ENCODE measurements around the gene CLCA4. TPM values are rescaled to one million over a fixed set of nuclear protein-coding genes. Genes with fewer than 3 reads are reported as not detected.

CLCA4 gene
- total RNA-seq, 2 donors from 2014 or later: not detected

DNA sequence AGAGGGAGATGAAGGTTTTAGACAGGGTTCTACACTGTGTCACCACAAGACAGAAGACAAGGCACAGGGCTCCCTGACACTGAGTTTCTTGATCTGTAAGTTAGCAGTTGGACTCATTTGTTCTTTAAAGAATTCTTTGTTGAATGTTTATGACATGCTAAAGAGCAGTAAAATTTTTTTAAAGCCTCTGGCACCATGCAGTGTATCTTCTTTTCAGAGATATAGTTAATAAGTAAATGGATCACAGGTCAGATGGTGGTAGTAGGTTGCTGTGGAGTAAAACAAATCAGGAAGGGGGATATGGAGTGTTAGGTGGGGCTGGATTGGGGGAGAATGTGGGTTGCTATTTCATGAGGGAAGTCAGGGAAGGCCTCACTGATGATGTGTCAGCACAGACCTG lies 2.0 kb downstream of the CLCA4 start:
- Mint-ChIP-seq H3K4me3 (no peak overlapping the region), H3K36me3 (ENCODE audit: insufficient read depth in 2 of 2) (no peaks in the 10 kb centered on the region), H3K9me3 (no peaks in the 10 kb centered on the region), H3K27ac (no peak overlapping the region), H3K27me3 (ENCODE audit: low read depth) (no peaks in the 10 kb centered on the region), H3K4me1 (ENCODE audit: low read depth) (no peaks in the 10 kb centered on the region)
- no peak for DNase-seq
- ATAC-seq (replicated peaks in 1 of 2): no peak

GRCh38 chr1:86551305-86551704 lies 4.4 kb downstream of the CLCA4 start:
- Mint-ChIP-seq H3K36me3 (ENCODE audit: insufficient read depth in 2 of 2) (no peaks in the 10 kb centered on the region), H3K27ac (no peak overlapping the region), H3K27me3 (ENCODE audit: low read depth) (no peaks in the 10 kb centered on the region), H3K9me3 (no peaks in the 10 kb centered on the region), H3K4me1 (ENCODE audit: low read depth) (no peaks in the 10 kb centered on the region), H3K4me3 (no peak overlapping the region)
- ATAC-seq (replicated peaks in 1 of 2) (no peak), DNase-seq (no peak)

DNA sequence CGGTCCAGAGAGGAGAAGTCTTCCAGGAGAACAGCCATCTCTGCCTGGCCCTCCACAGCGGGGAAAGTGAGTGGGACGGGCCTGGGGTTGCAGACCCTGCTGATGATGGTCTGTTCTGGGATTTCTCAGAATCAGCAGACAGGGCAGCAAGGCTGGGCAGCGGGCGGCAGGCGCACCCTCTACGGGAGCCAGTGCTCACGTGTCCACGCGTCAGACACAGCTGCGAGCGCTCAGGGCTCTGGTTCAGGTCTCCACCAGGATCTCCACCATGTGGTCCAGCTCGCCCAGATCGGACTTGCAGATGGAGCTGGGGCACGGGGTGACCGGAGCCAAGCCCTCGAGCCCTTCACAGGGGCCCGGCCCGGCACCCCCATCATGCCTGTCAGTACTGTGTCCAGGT lies 5.5 kb downstream of the CLCA4 start:
- Mint-ChIP-seq H3K4me3 (no peak overlapping the region), H3K4me1 (ENCODE audit: low read depth) (no peaks in the 10 kb centered on the region), H3K27ac (no peak overlapping the region), H3K9me3 (peaks cover 0 to under 1% of the 10 kb centered on the region in 2 donors), H3K36me3 (ENCODE audit: insufficient read depth in 2 of 2) (peaks cover under 1% of the 10 kb centered on the region in 2 donors), H3K27me3 (ENCODE audit: low read depth) (no peaks in the 10 kb centered on the region)
- DNase-seq (no peak), ATAC-seq (replicated peaks in 1 of 2) (no peak)

- no peak for DNase-seq
- no peaks in the 10 kb centered on the region for H3K4me1 Mint-ChIP-seq (ENCODE audit: low read depth)
These were observed 10.9 kb downstream of the CLCA4 start for GRCh38 chr1:86557739-86558138.

GRCh38 chr1:86563849-86564248 lies 17.0 kb downstream of the CLCA4 start:
- Mint-ChIP-seq H3K4me3 (no peak overlapping the region), H3K27ac (no peak overlapping the region), H3K9me3 (peaks cover 1 to 3% of the 10 kb centered on the region in 2 donors), H3K4me1 (ENCODE audit: low read depth) (no peaks in the 10 kb centered on the region), H3K36me3 (ENCODE audit: insufficient read depth in 2 of 2) (peaks cover 1 to 2% of the 10 kb centered on the region in 2 donors), H3K27me3 (ENCODE audit: low read depth) (peaks cover 23% of the 10 kb centered on the region)
- no peak for ATAC-seq (replicated peaks in 1 of 2)
- DNase-seq: no peak

More at GRCh38 chr1:86557739-86558138, 10.9 kb downstream of the CLCA4 start:
- H3K27ac Mint-ChIP-seq: no peak overlapping the region
- H3K4me3 Mint-ChIP-seq: no peak overlapping the region
- H3K9me3 Mint-ChIP-seq: peaks cover 7 to 11% of the 10 kb centered on the region in 2 donors
- H3K36me3 Mint-ChIP-seq (ENCODE audit: insufficient read depth in 2 of 2): peaks cover 7 to 12% of the 10 kb centered on the region in 2 donors
- H3K27me3 Mint-ChIP-seq (ENCODE audit: low read depth): peaks cover 17% of the 10 kb centered on the region
- no peak for ATAC-seq (replicated peaks in 1 of 2)

GRCh38 chr1:86567341-86567740 lies 20.5 kb downstream of the CLCA4 start:
- DNase-seq (no peak), ATAC-seq (replicated peaks in 1 of 2) (no peak)
- no peak overlapping the region for H3K4me3 Mint-ChIP-seq
- H3K36me3 Mint-ChIP-seq (ENCODE audit: insufficient read depth in 2 of 2): no peaks in the 10 kb centered on the region
- H3K4me1 Mint-ChIP-seq (ENCODE audit: low read depth): no peaks in the 10 kb centered on the region
- H3K27me3 Mint-ChIP-seq (ENCODE audit: low read depth): peaks cover 17% of the 10 kb centered on the region
- H3K27ac Mint-ChIP-seq: no peak overlapping the region
- H3K9me3 Mint-ChIP-seq: no peaks in the 10 kb centered on the region

DNA sequence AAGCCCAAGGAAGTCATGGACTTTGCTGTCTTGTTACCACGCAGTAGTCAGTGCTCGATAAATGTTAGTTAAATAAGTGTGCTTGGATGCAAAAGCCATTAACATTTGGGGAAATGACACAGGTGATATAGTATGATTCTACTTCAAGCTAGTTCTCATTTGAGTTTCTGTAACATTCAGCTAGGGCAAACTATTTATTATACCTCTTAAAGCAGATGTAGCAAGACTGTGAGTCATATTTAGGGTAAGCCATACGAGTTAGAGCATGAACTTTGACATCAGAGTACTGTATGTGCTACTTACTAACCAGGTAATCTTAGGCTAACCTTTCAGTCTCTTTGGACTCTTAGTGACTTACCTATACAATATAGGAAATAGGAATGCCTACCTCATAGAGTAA lies 21.0 kb downstream of the CLCA4 start:
- DNase-seq (no peak), ATAC-seq (replicated peaks in 1 of 2) (no peak)
- H3K4me1 Mint-ChIP-seq (ENCODE audit: low read depth): no peaks in the 10 kb centered on the region

DNA sequence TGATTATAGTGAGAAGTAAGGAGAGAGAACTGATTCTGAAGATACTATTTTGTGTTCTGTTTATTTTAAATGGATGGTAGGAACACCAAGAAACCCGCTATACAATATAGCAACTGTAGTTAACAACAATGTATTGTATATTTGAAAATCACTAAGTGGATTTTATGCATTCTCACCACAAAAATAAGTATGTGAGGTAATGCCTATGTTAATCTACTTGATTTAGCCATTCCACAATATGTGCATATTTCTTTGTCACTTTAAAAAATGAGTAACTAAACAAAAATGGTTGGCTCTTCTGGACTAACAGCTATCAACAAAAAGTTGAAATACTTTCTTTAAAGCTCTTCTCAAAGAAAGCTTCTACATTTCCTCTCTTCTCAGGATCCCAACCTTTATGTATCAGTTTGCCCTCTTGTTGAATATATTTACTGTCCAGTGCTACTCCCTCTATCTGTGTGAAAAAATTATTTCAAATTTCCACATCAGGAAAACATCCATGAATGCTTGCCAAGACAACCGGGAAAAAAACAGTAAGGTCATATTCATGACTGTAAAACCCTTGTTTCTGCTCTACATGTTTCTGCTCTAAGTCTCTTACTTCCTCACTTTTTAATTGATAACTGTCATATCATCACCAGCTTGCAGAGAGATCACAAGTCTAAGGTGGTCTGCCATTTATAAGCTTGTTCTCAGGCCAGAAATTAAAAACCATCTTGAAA lies 27.0 kb downstream of the CLCA4 start:
- peaks cover 19% of the 10 kb centered on the region for H3K27me3 Mint-ChIP-seq (ENCODE audit: low read depth)
- no peak overlapping the region for H3K27ac Mint-ChIP-seq
- H3K36me3 Mint-ChIP-seq (ENCODE audit: insufficient read depth in 2 of 2): no peaks in the 10 kb centered on the region
- no peak for ATAC-seq (replicated peaks in 1 of 2)
- H3K4me3 Mint-ChIP-seq: no peak overlapping the region
- H3K4me1 Mint-ChIP-seq (ENCODE audit: low read depth): no peaks in the 10 kb centered on the region
- H3K9me3 Mint-ChIP-seq: no peaks in the 10 kb centered on the region
- DNase-seq: no peak

More for the DNA sequence above, 21.0 kb downstream of the CLCA4 start:
- peaks cover 16% of the 10 kb centered on the region for H3K27me3 Mint-ChIP-seq (ENCODE audit: low read depth)
- no peaks in the 10 kb centered on the region for H3K9me3 Mint-ChIP-seq
- no peaks in the 10 kb centered on the region for H3K36me3 Mint-ChIP-seq (ENCODE audit: insufficient read depth in 2 of 2)
- H3K27ac Mint-ChIP-seq: no peak overlapping the region
- no peak overlapping the region for H3K4me3 Mint-ChIP-seq

GRCh38 chr1:86581231-86581630 lies 34.4 kb downstream of the CLCA4 start:
- DNase-seq (no peak), ATAC-seq (replicated peaks in 1 of 2) (no peak)
- Mint-ChIP-seq H3K4me1 (ENCODE audit: low read depth) (no peaks in the 10 kb centered on the region), H3K4me3 (no peak overlapping the region), H3K27ac (no peak overlapping the region), H3K27me3 (ENCODE audit: low read depth) (no peaks in the 10 kb centered on the region), H3K9me3 (no peaks in the 10 kb centered on the region), H3K36me3 (ENCODE audit: insufficient read depth in 2 of 2) (no peaks in the 10 kb centered on the region)

DNA sequence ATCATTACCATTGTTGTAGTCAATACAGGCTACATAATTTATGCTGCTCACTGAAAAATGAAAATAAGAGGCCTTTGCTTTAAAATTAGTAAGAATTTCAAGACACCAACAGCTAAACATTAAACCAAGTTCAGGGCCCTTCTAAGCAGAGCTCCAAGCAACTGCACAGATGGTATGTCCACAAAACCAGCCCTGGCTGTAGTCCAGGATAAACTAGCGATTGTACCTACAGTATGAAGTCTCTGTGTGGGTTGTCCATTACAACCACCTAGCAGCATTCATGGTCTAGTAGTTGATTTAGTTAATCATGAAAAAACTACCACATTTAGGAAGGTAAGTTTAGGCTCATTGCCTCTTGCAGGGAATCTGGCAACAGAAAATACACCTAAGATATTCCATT lies 35.3 kb downstream of the CLCA4 start:
- ATAC-seq (replicated peaks in 1 of 2): no peak

DNA sequence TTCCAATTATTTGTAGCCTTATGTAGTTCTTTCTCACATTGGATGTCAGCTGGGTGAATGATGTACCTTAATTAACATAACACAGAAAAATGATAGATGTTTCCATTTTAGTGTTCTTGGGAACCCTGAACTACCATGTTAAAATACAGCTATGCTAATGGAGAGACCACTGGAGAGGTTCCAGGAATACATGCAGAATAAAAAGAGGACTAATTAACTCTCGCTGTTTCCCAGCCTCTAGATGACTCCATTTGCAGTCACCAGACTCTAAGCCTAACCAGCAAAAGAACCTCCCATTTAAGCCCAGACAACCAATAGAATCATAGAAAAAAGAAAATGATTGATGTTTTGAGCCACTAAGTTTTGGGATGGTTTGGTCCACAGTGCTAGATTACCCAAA lies 36.2 kb downstream of the CLCA4 start:
- Mint-ChIP-seq H3K9me3 (no peaks in the 10 kb centered on the region), H3K27me3 (ENCODE audit: low read depth) (peaks cover 6% of the 10 kb centered on the region), H3K36me3 (ENCODE audit: insufficient read depth in 2 of 2) (no peaks in the 10 kb centered on the region), H3K27ac (no peak overlapping the region), H3K4me3 (no peak overlapping the region), H3K4me1 (ENCODE audit: low read depth) (no peaks in the 10 kb centered on the region)
- DNase-seq (no peak), ATAC-seq (replicated peaks in 1 of 2) (no peak)

More for the DNA sequence above, 35.3 kb downstream of the CLCA4 start:
- no peaks in the 10 kb centered on the region for H3K4me1 Mint-ChIP-seq (ENCODE audit: low read depth)
- no peak overlapping the region for H3K4me3 Mint-ChIP-seq
- H3K36me3 Mint-ChIP-seq (ENCODE audit: insufficient read depth in 2 of 2): no peaks in the 10 kb centered on the region
- no peaks in the 10 kb centered on the region for H3K27me3 Mint-ChIP-seq (ENCODE audit: low read depth)
- H3K27ac Mint-ChIP-seq: no peak overlapping the region
- no peaks in the 10 kb centered on the region for H3K9me3 Mint-ChIP-seq
- DNase-seq: no peak

DNA sequence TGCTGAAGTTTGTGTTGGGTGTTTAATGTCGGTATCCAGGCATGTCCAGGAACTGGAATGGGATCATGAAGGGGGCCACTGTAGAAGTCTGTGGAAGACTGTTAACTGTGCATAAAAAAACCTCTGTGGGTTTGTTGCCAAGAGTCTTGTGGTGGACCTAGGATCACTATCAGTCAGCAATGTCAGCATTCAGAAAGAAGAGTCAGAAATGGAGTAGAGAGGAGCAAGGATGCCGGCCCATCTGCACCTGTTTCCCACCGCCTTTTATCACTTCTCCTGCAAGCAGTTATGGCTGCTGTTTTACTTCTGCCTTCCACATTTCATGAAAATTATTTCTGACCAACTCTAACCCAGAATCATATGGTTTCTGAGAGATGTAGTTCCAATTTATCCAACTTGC lies 36.7 kb downstream of the CLCA4 start:
- peaks cover 9% of the 10 kb centered on the region for H3K27me3 Mint-ChIP-seq (ENCODE audit: low read depth)
- H3K36me3 Mint-ChIP-seq (ENCODE audit: insufficient read depth in 2 of 2): no peaks in the 10 kb centered on the region
- no peak for DNase-seq
- no peak for ATAC-seq (replicated peaks in 1 of 2)
- H3K4me1 Mint-ChIP-seq (ENCODE audit: low read depth): no peaks in the 10 kb centered on the region
- no peaks in the 10 kb centered on the region for H3K9me3 Mint-ChIP-seq
- H3K27ac Mint-ChIP-seq: no peak overlapping the region
- no peak overlapping the region for H3K4me3 Mint-ChIP-seq

DNA sequence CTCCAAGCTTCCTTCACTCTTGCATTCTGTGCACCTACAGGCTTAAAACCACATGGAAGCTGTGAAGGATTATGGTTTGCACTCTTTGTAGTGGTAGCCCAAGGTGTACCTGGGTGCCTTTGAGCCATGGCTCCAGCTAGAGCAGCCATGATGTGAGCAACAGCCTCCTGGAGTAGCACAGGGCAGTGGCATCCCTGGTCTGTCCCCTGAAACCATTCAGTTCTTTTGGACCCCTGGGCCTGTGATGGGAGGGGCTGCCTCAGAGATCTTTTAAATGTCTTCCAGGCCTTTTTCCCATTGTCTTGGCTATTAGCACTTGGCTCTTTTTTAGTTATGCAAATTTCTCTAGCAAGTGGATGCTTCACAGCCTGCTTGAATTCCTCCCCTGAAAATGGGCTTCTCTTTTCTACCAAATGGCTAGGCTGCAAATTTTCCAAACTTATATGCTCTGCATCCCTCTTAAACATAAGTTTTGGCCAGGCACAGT lies 47.4 kb downstream of the CLCA4 start:
- no peak for ATAC-seq (replicated peaks in 1 of 2)

GRCh38 chr1:86596224-86596623 lies 49.3 kb downstream of the CLCA4 start:
- DNase-seq: no peak

More for the DNA sequence above, 47.4 kb downstream of the CLCA4 start:
- no peak overlapping the region for H3K4me3 Mint-ChIP-seq
- no peak for DNase-seq
- H3K4me1 Mint-ChIP-seq (ENCODE audit: low read depth): no peaks in the 10 kb centered on the region
- H3K36me3 Mint-ChIP-seq (ENCODE audit: insufficient read depth in 2 of 2): peaks cover 0 to 2% of the 10 kb centered on the region in 2 donors
- H3K27me3 Mint-ChIP-seq (ENCODE audit: low read depth): no peaks in the 10 kb centered on the region
- H3K9me3 Mint-ChIP-seq: peaks cover 5 to 10% of the 10 kb centered on the region in 2 donors
- no peak overlapping the region for H3K27ac Mint-ChIP-seq

More at GRCh38 chr1:86596224-86596623, 49.3 kb downstream of the CLCA4 start:
- Mint-ChIP-seq H3K4me1 (ENCODE audit: low read depth) (no peaks in the 10 kb centered on the region), H3K4me3 (no peak overlapping the region), H3K27ac (no peak overlapping the region), H3K9me3 (peaks cover 5 to 10% of the 10 kb centered on the region in 2 donors), H3K27me3 (ENCODE audit: low read depth) (no peaks in the 10 kb centered on the region), H3K36me3 (ENCODE audit: insufficient read depth in 2 of 2) (peaks cover 0 to 2% of the 10 kb centered on the region in 2 donors)
- ATAC-seq (replicated peaks in 1 of 2): no peak

Measured in activated T-cell treated with anti-CD3 and anti-CD28 coated beads, Interleukin-2, amount 50 U/mL, for 72 hours (primary cell).